Left lung (tissue), 10 donors: Measurements from ENCODE around the gene HEXIM2. TPM values are rescaled to one million over a fixed set of nuclear protein-coding genes. Genes with fewer than 3 reads are reported as not detected.

Experiments
- ATAC-seq: fragments of 200-7000 bp; cut with Tn5 transposase; one replicate; pipeline ENCODE4 v1.9.1; 2020; ENCODE audit warnings: moderate library complexity
- DNase-seq, 4 donors: peaks; one replicate each; pipeline ENCODE4 v3.0.0-alpha.2; 2013 to 2020
- H3K27ac ChIP-seq, 2 donors: fragments of 200-600 bp; sonication (generic) in 1 of 2; one replicate each; pipeline versions ENCODE4 v1.5.0 to v1.8.0; 2020 to 2021
- H3K27me3 ChIP-seq, 2 donors: fragments of 200-600 bp; sonication (generic) in 1 of 2; one replicate each; pipeline versions ENCODE4 v1.5.0 to v1.8.0; 2020 to 2021
- H3K36me3 ChIP-seq, 2 donors: fragments of 200-600 bp; sonication (generic) in 1 of 2; one replicate each; pipeline versions ENCODE4 v1.5.0 to v1.8.0; 2020 to 2021
- H3K4me1 ChIP-seq, 2 donors: fragments of 200-600 bp; one replicate each; pipeline ENCODE4 v1.8.0; 2021
- H3K4me3 ChIP-seq, 2 donors: fragments of 200-600 bp; sonication (generic) in 1 of 2; one replicate each; pipeline versions ENCODE4 v1.5.0 to v1.8.0; 2020 to 2021; ENCODE audit warnings: mild to moderate bottlenecking in 1 of 2
- H3K9me3 ChIP-seq, 2 donors: fragments of 200-600 bp; sonication (generic) in 1 of 2; one replicate each; pipeline versions ENCODE4 v1.5.0 to v1.8.0; 2020 to 2021
- CTCF ChIP-seq, 2 donors: fragments of 200-600 bp; sonication (generic) in 1 of 2; IDR thresholded peaks; one replicate each; pipeline versions ENCODE4 v1.5.0 to v1.8.0; 2021; ENCODE audit warnings: antibody characterized with exemption in 2 of 2
- intact Hi-C, 2 donors: fragments of 100-400 bp; cut with DNase I; formaldehyde crosslinking; loops; one replicate each; pipeline versions ENCODE4 v1.11.2 to v1.14.2; 2022
- polyA plus RNA-seq, 6 donors: library from polyadenylated mRNA; unstranded; fragments of 120-200 nt; gene quantifications; one replicate each; pipeline ENCODE4 v1.2.1, GENCODE V29; 2013; ENCODE audit not compliant: insufficient read length in 6 of 6
- total RNA-seq, 2 donors: library from RNA; stranded (reverse); fragmentation: NEBNext Ultra II Directional; extraction: Animal tissue kit (Norgen Biotek cat#: 25700); gene quantifications; one replicate each; pipeline ENCODE4 v1.2.1, GENCODE V29; 2021
- donor health status: DM: no; HTN: yes; CAD: no.
- donor health status: DM: no; HTN: no; CAD: no.

The HEXIM2 gene
- total and polyA plus RNA-seq, 8 donors, result 5.4 to 10.9 (median 8.7) TPM

- Histone ChIP-seq H3K4me1 (peaks cover 28 to 64% of the 10 kb centered on the region in 2 donors), H3K27ac (peak overlapping the region; percentile 95 to 100), H3K4me3 (peak overlapping the region; percentile 71 to 92), H3K27me3 (no peaks in the 10 kb centered on the region), H3K9me3 (no peaks in the 10 kb centered on the region), H3K36me3 (no peaks in the 10 kb centered on the region)
- peak; percentile 76 to 89 (median 82) for DNase-seq
- ATAC-seq, result peak; percentile 63
- intact Hi-C loops, result no loop called here
- TF ChIP-seq CTCF (IDR thresholded peaks at IDR 0.05), result no peak
Observed at GRCh38 chr17:45160447-45161287, 1.0 kb upstream of the HEXIM2 start.

GRCh38 chr17:45162025-45162687, 481 bp downstream of the HEXIM2 start:
- H3K4me1 ChIP-seq, result peaks cover 28 to 51% of the 10 kb centered on the region in 2 donors
- no peak for TF ChIP-seq CTCF (IDR thresholded peaks at IDR 0.05)
- ATAC-seq, result no peak
- H3K4me3 ChIP-seq, result peak overlapping the region; percentile 16 to 71
- intact Hi-C loops, result no loop called here
- H3K9me3 ChIP-seq, result no peaks in the 10 kb centered on the region
- H3K36me3 ChIP-seq, result no peaks in the 10 kb centered on the region
- H3K27ac ChIP-seq, result peak overlapping the region; percentile 14 to 95
- DNase-seq, result peak in 2 of 4 donors; percentile 48 to 75
- H3K27me3 ChIP-seq, result no peaks in the 10 kb centered on the region

- H3K36me3 ChIP-seq, result peaks cover 0 to 8% of the 10 kb centered on the region in 2 donors
- H3K4me1 ChIP-seq, result peaks cover 9 to 24% of the 10 kb centered on the region in 2 donors
- ATAC-seq (no peak), DNase-seq (peak in 1 of 4 donors; percentile 29)
- H3K27ac ChIP-seq, result no peak overlapping the region
- intact Hi-C loops, result no loop called here
- TF ChIP-seq CTCF (IDR thresholded peaks at IDR 0.05), result no peak
- H3K4me3 ChIP-seq, result no peak overlapping the region
- no peaks in the 10 kb centered on the region for H3K9me3 ChIP-seq
- H3K27me3 ChIP-seq, result no peaks in the 10 kb centered on the region
Observed at GRCh38 chr17:45164734-45165269, 3.1 kb downstream of the HEXIM2 start.

GRCh38 chr17:45168991-45169752, 7.5 kb downstream of the HEXIM2 start:
- Histone ChIP-seq H3K36me3 (peaks cover 0 to 8% of the 10 kb centered on the region in 2 donors), H3K9me3 (no peaks in the 10 kb centered on the region), H3K4me3 (no peak overlapping the region), H3K27me3 (no peaks in the 10 kb centered on the region), H3K4me1 (peaks cover 20 to 44% of the 10 kb centered on the region in 2 donors), H3K27ac (no peak overlapping the region)
- DNase-seq (peak in 1 of 4 donors; percentile 70), ATAC-seq (no peak)
- TF ChIP-seq CTCF (IDR thresholded peaks at IDR 0.05), result no peak
- intact Hi-C loops, result no loop called here
